ENCODE measurements around the gene BCAM.

The BCAM gene

GRCh38 chr19:44813070-44813840 lies 4.4 kb downstream of the BCAM start:
- no peak for TF ChIP-seq REST (IDR thresholded peaks at IDR 0.05; ENCODE audit: insufficient read depth in 1 of 2, low read depth in 2 of 2, low read length in 2 of 2)
- TF ChIP-seq SIN3A (IDR thresholded peaks at IDR 0.05; ENCODE audit: borderline replicate concordance, insufficient read depth, low read length), result no peak
- TF ChIP-seq POLR2AphosphoS5 (IDR thresholded peaks at IDR 0.05; ENCODE audit: low read depth, low read length), result no peak

GRCh38 chr19:44813841-44814470 lies 5.1 kb downstream of the BCAM start:
- TF ChIP-seq SIN3A (IDR thresholded peaks at IDR 0.05; ENCODE audit: borderline replicate concordance, insufficient read depth, low read length) (no peak), FOXP2 (optimal IDR thresholded peaks at IDR 0.05; ENCODE audit: borderline replicate concordance, extremely low read depth, extremely low read length, insufficient read depth) (no peak), TAF1 (IDR thresholded peaks at IDR 0.05; ENCODE audit: borderline replicate concordance, insufficient read depth, low read length) (no peak), REST (IDR thresholded peaks at IDR 0.05; ENCODE audit: insufficient read depth in 1 of 2, low read depth in 2 of 2, low read length in 2 of 2) (no peak)

GRCh38 chr19:44814517-44814916 lies 5.6 kb downstream of the BCAM start:
- TF ChIP-seq FOXP2 (optimal IDR thresholded peaks at IDR 0.05; ENCODE audit: borderline replicate concordance, extremely low read depth, extremely low read length, insufficient read depth) (no peak), SIN3A (IDR thresholded peaks at IDR 0.05; ENCODE audit: borderline replicate concordance, insufficient read depth, low read length) (no peak), TAF1 (IDR thresholded peaks at IDR 0.05; ENCODE audit: borderline replicate concordance, insufficient read depth, low read length) (no peak), REST (IDR thresholded peaks at IDR 0.05; ENCODE audit: insufficient read depth in 1 of 2, low read depth in 2 of 2, low read length in 2 of 2) (no peak), POLR2AphosphoS5 (IDR thresholded peaks at IDR 0.05; ENCODE audit: low read depth, low read length) (no peak)

- no peak for TF ChIP-seq FOXP2 (optimal IDR thresholded peaks at IDR 0.05; ENCODE audit: borderline replicate concordance, extremely low read depth, extremely low read length, insufficient read depth)
- no peak for TF ChIP-seq SIN3A (IDR thresholded peaks at IDR 0.05; ENCODE audit: borderline replicate concordance, insufficient read depth, low read length)
- TF ChIP-seq POLR2AphosphoS5 (IDR thresholded peaks at IDR 0.05; ENCODE audit: low read depth, low read length), result no peak
- no peak for TF ChIP-seq TAF1 (IDR thresholded peaks at IDR 0.05; ENCODE audit: borderline replicate concordance, insufficient read depth, low read length)
- no peak for TF ChIP-seq REST (IDR thresholded peaks at IDR 0.05; ENCODE audit: insufficient read depth in 1 of 2, low read depth in 2 of 2, low read length in 2 of 2)
Observed at GRCh38 chr19:44816301-44816700, 7.4 kb downstream of the BCAM start.
